ENCODE results near the gene JUN.

JUN gene

GRCh38 chr1:58809325-58810010 lies 25.6 kb upstream of the JUN start:
- no peaks in the 10 kb centered on the region for H3K36me3 ChIP-seq
- no peak for TF ChIP-seq CTCF (IDR thresholded peaks at IDR 0.05)
- H3K9me3 ChIP-seq: no peaks in the 10 kb centered on the region
- H3K27ac ChIP-seq: no peak overlapping the region
- no peak overlapping the region for H3K4me3 ChIP-seq (ENCODE audit: low read depth in 1 of 2, low read length in 1 of 2)
- H3K27me3 ChIP-seq: no peaks in the 10 kb centered on the region
- peaks cover 10 to 15% of the 10 kb centered on the region in 2 experiments for H3K4me1 ChIP-seq (ENCODE audit: control insufficient read depth in 1 of 2, insufficient read depth in 1 of 2, low read depth in 1 of 2, low read length in 1 of 2)

- Histone ChIP-seq H3K27ac (no peak overlapping the region), H3K4me1 (ENCODE audit: control insufficient read depth in 1 of 2, insufficient read depth in 1 of 2, low read depth in 1 of 2, low read length in 1 of 2) (peaks cover 0 to 1% of the 10 kb centered on the region in 2 experiments), H3K9me3 (no peaks in the 10 kb centered on the region), H3K27me3 (no peaks in the 10 kb centered on the region), H3K4me3 (ENCODE audit: low read depth in 1 of 2, low read length in 1 of 2) (no peak overlapping the region), H3K36me3 (no peaks in the 10 kb centered on the region)
- no peak for TF ChIP-seq CTCF (IDR thresholded peaks at IDR 0.05)
Measured at GRCh38 chr1:58808077-58808476, 24.2 kb upstream of the JUN start.

- Histone ChIP-seq H3K4me3 (ENCODE audit: low read depth in 1 of 2, low read length in 1 of 2) (no peak overlapping the region), H3K27ac (no peak overlapping the region), H3K9me3 (no peaks in the 10 kb centered on the region), H3K4me1 (ENCODE audit: control insufficient read depth in 1 of 2, insufficient read depth in 1 of 2, low read depth in 1 of 2, low read length in 1 of 2) (no peaks in the 10 kb centered on the region), H3K36me3 (no peaks in the 10 kb centered on the region), H3K27me3 (no peaks in the 10 kb centered on the region)
- TF ChIP-seq CTCF (IDR thresholded peaks at IDR 0.05): no peak
Measured at GRCh38 chr1:58805716-58806571, 22.1 kb upstream of the JUN start.

- Histone ChIP-seq H3K27me3 (no peaks in the 10 kb centered on the region), H3K9me3 (no peaks in the 10 kb centered on the region), H3K27ac (no peak overlapping the region), H3K36me3 (no peaks in the 10 kb centered on the region), H3K4me1 (ENCODE audit: control insufficient read depth in 1 of 2, insufficient read depth in 1 of 2, low read depth in 1 of 2, low read length in 1 of 2) (no peaks in the 10 kb centered on the region), H3K4me3 (ENCODE audit: low read depth in 1 of 2, low read length in 1 of 2) (no peak overlapping the region)
- TF ChIP-seq CTCF (IDR thresholded peaks at IDR 0.05): no peak
Measured at GRCh38 chr1:58804853-58805565, 21.2 kb upstream of the JUN start.

- Histone ChIP-seq H3K4me3 (ENCODE audit: low read depth in 1 of 2, low read length in 1 of 2) (no peak overlapping the region), H3K4me1 (ENCODE audit: control insufficient read depth in 1 of 2, insufficient read depth in 1 of 2, low read depth in 1 of 2, low read length in 1 of 2) (no peaks in the 10 kb centered on the region), H3K9me3 (no peaks in the 10 kb centered on the region), H3K27ac (no peak overlapping the region), H3K27me3 (no peaks in the 10 kb centered on the region), H3K36me3 (no peaks in the 10 kb centered on the region)
- no peak for TF ChIP-seq CTCF (IDR thresholded peaks at IDR 0.05)
Measured at GRCh38 chr1:58803858-58804257, 20.0 kb upstream of the JUN start.

Measured in neutrophil (primary cell).